GM15510 (cell line): ENCODE data around the gene DEPDC1B.

Source experiments
- POLR2A ChIP-seq: IDR thresholded peaks from 3 replicates; pipeline ENCODE4 v1.6.1; 2011; ENCODE audit warnings: borderline replicate concordance; ENCODE audit not compliant: insufficient read length; ENCODE audit errors: extremely low read depth

Gene DEPDC1B

GRCh38 chr5:60576425-60576824, 123.5 kb downstream of the DEPDC1B start:
- TF ChIP-seq POLR2A: no peak

- TF ChIP-seq POLR2A: no peak
Measured at GRCh38 chr5:60568646-60569045, 131.3 kb downstream of the DEPDC1B start.

GRCh38 chr5:60563696-60564324, 136.2 kb downstream of the DEPDC1B start:
- no peak for TF ChIP-seq POLR2A

GRCh38 chr5:60551829-60552228, 148.1 kb downstream of the DEPDC1B start:
- TF ChIP-seq POLR2A: no peak

- no peak for TF ChIP-seq POLR2A
Measured at GRCh38 chr5:60551250-60551649, 148.7 kb downstream of the DEPDC1B start.

GRCh38 chr5:60550311-60550710, 149.7 kb downstream of the DEPDC1B start:
- no peak for TF ChIP-seq POLR2A

- TF ChIP-seq POLR2A: no peak
Measured at GRCh38 chr5:60549841-60550240, 150.1 kb downstream of the DEPDC1B start.
